RPMI7951 (cell line): ENCODE results near the gene SLC34A3. TPM values are rescaled to one million over a fixed set of nuclear protein-coding genes. Genes with fewer than 3 reads are reported as not detected.

ENCODE experiments used
- DNase-seq: peaks from one replicate; pipeline ENCODE4 v3.0.0-alpha.2; 2012; ENCODE audit warnings: low read depth
- total RNA-seq: library from RNA; depleted of rRNA; stranded (reverse); fragments of >200 nt; shearing (Covaris generic); gene quantifications from 2 replicates; pipeline ENCODE4 v1.2.3, GENCODE V29; 2014

The SLC34A3 gene
- total RNA-seq, 1 experiment from 2014 or later = not detected

DNA sequence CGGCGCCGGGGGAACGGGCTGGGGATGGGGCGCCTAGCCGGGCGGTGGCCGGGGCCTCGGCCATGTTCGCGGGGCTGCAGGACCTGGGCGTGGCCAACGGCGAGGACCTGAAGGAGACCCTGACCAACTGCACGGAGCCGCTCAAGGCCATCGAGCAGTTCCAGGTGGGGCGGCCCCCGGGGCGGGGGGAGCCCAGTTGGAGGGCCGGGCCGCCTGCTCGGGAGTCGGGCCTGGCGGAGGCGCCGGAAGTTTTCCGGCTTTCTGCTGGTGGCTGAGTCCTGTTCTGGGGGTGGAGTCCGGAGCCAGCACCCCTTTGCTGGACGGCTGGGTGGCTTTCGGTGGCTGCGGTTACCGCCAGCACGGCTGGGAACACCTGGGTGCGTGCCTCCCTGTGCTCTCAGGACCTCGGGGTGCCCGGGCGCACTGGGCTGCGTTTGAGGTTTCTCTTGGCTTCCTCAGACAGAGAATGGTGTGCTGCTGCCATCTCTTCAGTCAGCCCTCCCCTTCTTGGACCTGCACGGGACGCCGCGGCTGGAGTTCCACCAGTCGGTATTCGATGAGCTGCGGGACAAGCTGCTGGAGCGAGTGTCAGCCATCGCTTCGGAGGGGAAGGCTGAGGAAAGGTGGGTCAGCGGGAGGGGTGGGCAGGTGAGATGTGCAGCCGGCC, 24.9 kb downstream of the SLC34A3 start:
- DNase-seq = peak; percentile 30

DNA sequence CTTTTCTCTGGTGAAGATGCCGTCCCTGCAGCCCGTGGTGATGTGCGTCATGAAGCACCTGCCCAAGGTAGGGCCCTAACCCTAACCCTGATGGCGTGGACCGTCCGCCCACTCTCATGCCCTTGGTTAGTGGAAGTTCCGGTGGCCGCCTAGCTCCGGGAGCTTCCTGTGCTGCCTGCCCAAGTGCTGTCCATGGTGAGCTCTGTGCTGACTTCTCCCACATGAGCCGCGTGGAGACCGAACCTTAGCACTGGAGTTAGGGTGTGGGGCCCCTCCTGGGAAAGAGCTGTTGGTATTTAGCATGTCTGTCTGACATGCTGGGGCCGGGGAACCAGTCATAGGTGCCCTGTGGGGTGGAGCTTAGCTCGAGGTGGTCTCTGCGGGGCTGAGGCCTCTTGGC, 25.7 kb downstream of the SLC34A3 start:
- DNase-seq = no peak

DNA sequence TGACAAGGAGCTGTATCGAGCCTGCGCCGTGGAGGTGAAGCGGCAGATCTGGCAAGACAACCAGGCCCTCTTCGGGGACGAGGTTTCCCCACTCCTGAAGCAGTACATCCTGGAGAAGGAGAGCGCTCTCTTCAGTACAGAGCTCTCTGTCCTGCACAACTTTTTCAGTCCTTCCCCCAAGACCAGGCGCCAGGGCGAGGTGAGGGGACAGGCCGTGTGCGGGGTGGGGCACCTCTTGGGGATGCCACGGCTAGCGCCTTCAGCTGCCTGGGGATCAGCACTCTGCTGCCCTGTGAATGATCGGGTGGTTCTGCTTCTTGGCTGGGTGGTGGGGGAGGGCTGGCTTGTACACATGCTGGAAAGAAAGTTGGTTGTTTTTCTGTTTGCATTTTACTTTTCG, 26.2 kb downstream of the SLC34A3 start:
- DNase-seq = no peak

DNA sequence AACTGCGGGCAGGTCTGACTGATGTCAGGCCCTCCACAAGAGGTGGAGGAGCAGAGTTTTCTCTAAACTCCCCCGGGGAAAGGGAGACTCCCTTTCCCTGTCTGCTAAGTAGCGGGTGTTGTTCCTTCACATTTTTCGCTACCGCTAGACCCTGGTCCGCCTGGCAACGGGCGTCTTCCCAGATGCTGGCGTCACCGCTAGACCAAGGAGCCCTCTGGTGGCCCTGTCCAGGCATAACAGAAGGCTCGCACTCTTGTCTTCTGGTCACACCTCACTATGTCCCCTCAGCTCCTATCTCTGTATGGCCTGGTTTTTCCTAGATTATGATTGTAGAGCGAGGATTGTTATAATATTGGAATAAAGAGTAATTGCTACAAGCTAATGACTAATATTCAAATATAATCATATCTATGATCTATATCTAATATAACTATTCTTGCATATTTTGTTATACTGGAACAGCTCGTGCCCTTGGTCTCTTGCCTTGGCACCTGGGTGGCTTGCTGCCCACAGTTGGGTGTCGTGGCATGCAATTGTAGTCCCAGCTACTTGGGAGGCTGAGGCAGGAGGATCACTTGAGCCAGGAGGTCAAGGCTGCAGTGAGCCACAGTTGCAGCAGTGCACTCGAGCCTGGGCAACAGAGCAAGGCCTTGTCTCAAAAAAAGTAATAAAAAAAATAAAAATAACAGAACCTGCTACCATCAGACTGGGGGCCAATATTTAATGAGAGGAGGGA, 31.6 kb downstream of the SLC34A3 start:
- DNase-seq = peak; percentile 41

DNA sequence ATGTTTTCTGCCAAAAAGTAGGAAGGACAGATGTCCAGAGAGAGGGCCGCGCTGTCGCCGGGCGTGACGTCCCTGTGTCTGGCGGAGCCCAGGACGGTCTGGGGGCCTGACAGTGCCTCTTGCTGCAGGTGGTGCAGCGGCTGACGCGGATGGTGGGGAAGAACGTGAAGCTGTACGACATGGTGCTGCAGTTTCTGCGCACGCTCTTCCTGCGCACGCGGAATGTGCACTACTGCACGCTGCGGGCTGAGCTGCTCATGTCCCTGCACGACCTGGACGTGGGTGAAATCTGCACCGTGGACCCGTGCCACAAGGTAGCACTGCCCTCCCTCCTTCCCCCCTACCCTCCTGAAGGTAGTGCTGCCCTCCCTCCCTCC, 32.2 kb downstream of the SLC34A3 start:
- DNase-seq = no peak

DNA sequence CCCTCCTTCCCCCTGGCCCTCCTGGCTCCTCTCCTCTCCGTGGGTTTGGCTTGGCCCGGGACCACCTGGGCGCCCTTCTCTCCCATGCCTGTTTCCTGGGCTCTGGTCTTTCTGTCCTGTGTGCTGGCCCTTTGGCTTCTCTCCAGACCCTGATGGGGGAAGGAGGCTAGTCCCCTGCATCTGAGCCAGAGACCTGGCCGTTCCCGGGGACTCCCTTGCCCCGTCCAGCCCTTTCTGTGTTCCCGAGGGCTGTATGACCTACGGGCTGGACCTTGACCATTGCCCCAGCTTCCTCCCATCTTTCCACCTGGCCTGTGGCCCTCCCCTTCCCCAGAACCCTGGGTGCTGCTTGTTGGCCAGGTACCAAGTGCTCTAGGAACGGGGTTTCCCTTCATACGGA, 32.8 kb downstream of the SLC34A3 start:
- no peak for DNase-seq

DNA sequence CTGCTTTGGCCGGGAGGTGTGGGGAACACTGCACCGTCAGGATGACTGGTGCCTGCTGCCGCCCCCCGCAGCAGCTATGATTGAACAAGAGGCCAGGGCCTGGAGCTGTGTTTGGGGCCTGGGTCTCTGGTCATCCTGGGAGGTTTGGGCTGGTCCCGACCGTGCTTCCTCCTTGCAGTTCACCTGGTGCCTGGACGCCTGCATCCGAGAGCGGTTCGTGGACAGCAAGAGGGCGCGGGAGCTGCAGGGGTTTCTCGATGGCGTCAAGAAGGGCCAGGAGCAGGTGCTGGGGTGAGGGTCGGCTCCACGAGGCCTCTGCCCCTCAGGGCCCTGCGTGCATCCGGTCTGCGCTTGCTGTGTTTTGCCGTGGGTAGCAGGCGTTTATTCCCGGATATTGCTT, 33.4 kb downstream of the SLC34A3 start:
- DNase-seq = no peak

DNA sequence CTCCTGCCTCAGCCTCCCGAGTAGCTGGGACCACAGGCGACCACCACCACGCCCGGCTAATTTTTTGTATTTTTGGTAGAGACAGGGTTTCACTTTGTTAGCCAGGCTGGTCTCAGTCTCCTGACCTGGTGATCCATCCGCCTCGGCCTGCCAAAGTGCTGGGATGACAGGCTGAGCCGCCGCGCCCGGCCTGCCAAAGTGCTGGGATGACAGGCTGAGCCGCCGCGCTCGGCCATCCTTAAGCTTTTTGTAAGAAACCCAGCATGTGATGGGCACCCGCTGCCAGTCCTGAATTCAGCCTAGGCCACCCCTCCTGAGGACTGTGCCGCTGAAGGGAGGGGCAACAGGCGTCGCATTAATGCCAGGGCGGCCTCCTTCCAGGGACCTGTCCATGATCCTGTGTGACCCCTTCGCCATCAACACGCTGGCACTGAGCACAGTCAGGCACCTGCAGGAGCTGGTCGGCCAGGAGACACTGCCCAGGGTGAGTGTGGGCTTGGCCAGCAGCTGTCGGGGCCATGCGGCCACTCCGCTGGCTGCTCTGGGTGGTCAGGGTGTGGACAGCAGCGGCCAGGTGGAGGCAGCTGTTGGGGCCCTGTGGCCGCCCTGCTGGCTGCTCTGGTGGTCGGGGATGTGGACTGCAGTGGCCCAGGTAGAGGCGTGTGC, 34.9 kb downstream of the SLC34A3 start:
- no peak for DNase-seq

DNA sequence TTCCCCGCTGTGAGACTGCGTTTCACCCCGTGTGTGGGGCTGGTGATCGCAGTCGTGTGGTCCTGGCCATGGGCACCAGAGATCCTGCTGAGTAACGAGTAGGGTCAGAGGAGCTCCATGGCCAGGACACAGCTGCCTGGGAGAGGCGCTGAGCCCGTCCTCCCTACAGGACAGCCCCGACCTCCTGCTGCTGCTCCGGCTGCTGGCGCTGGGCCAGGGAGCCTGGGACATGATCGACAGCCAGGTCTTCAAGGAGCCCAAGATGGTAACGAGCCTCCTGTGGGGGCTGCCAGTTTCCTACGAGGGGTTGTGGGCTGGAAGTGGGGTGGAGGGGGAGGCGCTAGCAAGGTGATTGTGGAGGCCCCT, 35.4 kb downstream of the SLC34A3 start:
- no peak for DNase-seq

DNA sequence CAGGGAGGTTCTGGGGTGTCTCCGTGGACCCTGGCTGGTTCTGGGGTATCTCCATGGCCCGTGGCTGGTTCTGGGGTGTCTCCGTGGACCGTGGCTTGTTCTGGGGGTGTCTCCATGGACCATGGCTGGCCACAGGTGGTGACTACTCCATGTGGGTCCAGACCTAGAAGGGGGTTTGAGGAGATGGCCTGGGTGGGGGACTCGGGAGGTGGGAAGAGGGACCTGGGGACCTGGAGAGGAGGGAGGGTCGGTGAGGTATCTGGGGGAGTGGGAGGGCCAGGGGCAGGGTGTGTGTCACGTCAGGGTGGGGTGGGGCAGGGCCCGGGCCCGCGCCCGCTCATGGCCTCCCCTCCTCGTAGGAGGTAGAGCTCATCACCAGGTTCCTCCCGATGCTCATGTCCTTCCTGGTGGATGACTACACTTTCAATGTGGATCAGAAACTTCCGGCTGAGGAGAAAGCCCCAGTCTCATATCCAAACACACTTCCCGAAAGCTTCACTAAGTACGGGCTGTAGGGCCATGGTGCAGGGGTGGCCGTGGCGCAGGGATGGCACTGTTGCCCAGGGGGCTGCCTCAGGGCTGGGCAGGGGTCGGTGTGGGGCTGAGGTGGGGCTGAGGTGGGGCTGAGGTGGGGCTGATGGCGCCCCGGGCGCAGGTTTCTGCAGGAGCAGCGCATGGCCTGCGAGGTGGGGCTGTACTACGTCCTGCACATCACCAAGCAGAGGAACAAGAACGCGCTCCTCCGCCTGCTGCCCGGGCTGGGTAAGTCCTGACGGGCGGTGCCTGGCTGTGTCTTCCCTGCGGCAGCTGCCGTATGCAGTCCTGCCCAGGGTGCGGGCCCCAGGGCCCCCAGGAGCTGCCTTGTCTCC, 36.1 kb downstream of the SLC34A3 start:
- DNase-seq = no peak

DNA sequence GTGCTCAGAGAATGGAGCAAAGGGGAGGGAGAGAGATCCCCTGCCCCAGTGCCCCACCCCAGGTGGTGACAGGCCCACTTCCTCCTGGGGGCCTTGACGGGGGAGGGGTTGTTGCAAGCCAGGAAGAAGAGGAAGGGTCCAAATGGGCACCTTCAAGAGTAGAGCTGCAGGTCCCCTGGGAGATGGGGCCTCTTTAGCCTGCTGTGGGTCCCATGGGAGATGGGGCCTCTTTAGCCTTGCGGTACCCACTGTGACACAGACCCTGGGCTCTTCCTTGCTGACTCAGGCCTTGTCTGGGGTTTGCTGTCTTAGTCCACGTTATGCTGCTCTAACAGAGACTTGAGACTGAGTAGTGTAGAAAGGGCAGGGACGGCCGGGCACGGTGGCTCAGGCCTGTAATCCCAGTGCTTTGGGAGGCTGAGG, 37.2 kb downstream of the SLC34A3 start:
- no peak for DNase-seq

DNA sequence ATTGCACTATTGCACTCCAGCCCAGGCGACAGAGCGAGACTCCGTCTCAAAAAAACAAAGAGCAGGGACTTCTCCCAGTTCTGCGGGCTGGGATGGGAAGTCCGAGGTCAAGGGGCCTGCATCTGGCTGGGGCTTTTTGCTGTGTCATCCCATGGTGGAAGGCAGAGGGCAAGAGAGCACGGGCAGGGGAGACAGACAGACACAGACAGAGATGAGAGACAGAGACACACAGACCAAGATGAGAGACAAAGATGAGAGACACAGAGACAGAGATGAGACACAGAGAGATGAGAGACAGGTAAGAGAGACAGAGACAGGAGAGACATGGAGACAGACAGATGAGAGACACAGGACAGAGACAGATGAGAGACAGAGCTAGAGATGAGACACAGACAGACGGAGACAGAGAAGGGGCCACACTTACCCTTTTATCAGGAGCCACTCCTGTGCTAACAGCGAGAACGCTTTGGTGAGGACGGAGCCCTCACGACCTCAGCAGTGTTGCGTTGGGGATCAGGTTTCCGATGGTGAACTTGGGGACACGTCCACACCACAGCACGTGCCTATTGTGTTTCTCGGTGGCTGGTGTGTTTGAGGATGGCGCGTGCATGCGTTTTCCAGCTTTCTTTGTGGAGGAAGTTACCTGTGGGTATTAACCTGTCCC, 38.0 kb downstream of the SLC34A3 start:
- no peak for DNase-seq

DNA sequence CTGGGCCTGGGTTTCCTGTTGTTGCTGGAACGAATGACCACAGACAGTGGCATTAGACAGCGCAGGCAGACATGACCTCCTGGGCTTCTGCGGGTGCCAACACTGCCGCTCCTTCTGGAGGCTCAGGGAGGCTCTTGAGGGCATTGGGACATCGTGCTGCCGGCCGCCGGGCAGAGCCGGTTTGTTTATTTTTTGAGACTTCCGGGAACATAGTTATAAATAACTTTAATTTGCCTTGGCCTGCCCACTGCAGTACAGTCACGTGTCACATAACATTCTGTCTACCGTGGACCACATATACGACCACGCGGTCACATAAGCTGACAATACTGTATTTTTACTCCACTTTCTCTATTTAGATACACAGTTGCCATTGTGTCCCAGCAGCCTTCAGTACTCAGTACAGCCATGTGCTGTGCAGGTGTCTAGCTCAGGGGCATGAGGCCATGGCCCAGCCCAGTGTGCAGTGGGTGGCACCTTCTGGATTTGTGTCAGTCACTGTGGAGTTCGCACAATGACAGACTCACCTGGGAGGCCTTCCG, 38.6 kb downstream of the SLC34A3 start:
- DNase-seq = peak; percentile 14

DNA sequence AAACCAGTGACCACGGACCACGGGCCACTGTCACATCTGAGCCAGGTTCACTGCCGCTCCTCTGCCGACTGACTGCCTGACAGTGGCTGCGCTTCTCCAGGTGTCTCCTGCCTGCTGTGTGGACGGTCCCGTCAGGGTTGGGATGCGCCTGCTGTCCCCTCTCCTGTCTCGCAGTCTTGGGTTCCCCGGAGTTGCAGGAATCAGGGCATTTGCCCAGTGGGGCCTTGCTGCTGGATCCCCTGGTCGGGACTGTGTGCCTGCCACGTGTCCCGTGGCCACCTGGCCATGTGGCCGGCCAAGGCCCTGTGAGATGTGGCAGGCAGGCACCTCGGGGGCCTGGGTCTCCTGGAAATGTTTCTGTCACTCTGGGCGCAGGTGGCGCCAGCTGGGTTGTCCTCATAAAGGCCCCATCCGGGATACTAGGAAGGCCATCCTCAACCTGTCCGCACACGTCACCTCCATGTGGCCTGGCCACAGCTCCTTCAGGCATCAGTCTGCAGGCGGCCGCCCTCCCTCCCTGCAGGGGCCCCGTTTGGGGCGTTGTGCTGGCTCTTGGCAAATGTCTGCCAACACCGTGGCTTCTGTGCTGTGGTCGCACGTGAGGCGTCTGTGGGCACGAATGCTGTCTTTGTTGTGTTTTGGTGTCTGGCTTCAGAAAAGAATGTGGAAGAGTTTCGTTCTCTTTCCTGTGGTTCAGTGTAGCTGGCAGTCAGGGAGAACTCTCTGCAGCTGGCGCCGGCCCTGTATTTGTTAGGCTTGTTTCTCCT, 40.4 kb downstream of the SLC34A3 start:
- no peak for DNase-seq

DNA sequence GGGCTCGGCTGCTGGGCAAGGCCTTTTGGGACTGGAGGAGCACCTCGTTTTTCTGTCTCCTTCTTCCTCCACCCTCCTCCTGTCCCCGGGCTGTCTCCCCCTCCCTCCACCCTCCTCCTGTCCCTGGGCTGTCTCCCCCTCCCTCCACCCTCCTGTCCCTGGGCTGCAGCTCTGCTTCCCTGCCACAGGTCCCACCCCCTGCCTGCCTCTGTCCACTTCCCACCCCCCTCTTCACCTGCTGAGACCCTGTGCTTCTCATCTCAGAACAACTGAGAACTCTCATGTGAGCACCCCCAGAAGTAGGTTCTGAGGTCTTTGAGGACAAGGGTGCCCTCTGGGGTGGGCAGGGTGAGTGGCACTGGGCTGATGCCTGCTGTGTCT, 41.0 kb downstream of the SLC34A3 start:
- DNase-seq = no peak

DNA sequence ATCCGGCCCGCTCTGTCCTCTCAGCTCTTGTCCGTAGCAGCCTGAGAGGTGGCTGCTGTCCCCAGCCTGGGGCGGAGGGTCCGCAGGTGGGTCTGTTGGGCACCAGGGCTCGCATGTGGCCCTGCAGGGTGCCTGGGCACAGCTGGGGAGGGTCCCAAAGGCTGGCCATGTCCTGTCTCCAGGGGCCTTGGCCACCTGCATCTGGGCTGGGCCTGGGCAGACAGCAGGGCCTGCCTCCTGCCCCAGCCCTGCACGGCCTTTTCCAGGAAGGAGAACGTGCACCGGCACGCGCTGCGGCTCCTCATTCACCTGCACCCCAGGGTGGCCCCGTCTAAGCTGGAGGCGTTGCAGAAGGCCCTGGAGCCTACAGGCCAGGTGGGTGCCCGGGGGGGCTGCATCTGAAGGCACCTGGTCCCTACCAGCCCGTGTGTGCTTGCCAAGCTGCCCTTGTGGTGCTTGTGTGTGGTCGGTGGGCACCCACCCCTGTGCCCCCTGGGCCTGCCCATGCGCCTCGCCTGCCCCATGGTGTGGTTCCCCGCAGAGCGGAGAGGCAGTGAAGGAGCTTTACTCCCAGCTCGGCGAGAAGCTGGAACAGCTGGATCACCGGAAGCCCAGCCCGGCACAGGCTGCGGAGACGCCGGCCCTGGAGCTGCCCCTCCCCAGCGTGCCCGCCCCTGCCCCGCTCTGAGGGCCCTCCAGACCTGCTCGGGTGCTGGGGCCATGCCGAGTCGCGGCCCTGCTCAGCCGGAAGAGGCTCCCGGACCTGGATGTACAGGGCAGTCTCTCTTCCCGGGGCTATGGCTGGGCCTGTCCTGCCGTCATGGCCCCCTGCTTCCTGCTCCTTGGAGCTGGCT, 41.8 kb downstream of the SLC34A3 start:
- DNase-seq = no peak

DNA sequence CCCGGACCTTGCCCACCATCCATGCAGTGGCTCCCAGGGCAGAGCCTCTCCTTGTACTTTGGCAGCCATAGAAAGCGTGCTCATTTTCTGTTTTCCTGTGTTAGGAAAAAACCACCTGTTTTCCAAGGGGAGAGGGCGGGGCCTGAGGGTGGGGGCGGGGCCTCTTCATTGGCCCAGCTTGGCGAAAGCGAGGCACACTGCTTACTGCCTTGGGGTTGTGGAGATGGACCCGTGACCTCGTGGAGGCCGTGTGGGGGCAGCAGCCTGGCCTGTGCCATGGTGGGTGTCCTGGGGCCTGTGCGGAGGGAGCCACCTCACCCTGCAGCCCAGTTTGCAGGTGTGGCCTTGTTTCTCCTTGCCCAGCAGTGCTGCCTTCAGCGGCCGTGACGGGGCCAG, 42.4 kb downstream of the SLC34A3 start:
- no peak for DNase-seq

DNA sequence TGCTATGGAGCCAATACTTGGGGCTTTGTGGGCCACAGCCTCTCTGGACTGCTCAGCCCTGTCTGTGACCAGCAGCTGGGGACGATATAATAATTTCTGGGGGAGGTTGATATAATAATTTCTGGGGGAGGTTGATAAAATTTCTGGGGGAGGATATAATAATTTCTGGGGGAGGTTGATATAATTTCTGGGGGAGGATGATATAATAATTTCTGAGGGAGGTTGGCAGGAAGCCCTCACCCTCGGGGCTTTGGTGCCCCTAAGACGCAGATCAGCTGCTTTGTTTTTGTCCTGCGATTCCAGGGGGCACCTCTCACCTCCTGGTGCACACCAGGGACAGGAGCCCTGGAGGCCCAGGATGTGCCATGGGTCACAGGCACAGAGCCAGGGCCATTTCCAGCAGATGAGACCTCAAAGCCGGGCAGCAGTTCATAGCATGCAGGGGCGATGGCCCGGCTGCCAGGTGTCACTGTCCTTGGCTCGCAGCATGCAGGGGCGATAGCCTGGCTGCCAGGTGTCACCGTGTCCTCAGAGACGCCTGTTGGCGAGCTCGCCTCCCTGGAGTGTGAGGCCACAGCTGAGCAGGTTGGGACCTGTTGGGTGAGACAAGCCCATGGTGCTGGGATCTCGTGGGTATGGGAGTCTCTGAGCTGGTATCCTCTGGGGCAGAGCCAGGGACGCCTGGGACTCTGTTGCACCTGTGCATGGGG, 43.1 kb downstream of the SLC34A3 start:
- no peak for DNase-seq

DNA sequence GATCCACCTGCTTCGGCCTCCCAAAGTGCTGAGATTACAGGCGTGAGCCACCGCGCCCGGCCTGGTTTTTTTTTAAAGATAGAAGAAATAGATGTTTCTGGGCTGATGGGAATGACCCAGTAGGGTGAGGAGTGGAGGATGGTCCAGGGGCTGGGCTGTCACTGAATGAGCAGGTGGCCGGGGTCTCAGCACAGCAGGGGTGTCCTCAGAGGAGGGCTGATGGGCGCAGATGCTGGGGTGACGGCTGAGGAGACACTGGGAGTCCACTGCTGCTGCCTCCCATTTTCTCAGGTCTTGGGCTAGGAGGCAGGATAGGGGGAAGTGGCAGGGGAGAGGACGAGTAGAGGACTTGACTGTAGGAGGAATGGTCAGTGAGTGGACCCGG, 44.5 kb downstream of the SLC34A3 start:
- DNase-seq = no peak
